Type B pancreatic cell (in vitro differentiated cells): ENCODE data around the gene KIF4A. TPM values are rescaled to one million over a fixed set of nuclear protein-coding genes. Genes with fewer than 3 reads are reported as not detected.
"Not testable (repeated sequence)": the region's sequence is repeated elsewhere in the genome, so short reads cannot be mapped to it uniquely, and the experiment has no call there.

Experiments used
- DNase-seq: peaks from one replicate; pipeline ENCODE4 v3.0.0; 2021; ENCODE audit warnings: mixed read lengths; ENCODE audit not compliant: unreplicated experiment; ENCODE audit errors: extremely low spot score
- H3K27ac Mint-ChIP-seq: 2 replicates; pipeline ENCODE4 v1.8.0; 2021; ENCODE audit warnings: mild to moderate bottlenecking, mixed read lengths
- H3K27me3 Mint-ChIP-seq: 2 replicates; pipeline ENCODE4 v1.8.0; 2021; ENCODE audit warnings: mixed read lengths
- H3K36me3 Mint-ChIP-seq: 2 replicates; pipeline ENCODE4 v1.8.0; 2021; ENCODE audit warnings: mixed read lengths
- H3K4me1 Mint-ChIP-seq: one replicate; pipeline ENCODE4 v1.8.0; 2021; ENCODE audit warnings: mixed read lengths; ENCODE audit not compliant: unreplicated experiment
- H3K4me3 Mint-ChIP-seq: 2 replicates; pipeline ENCODE4 v1.8.0; 2021; ENCODE audit warnings: mild to moderate bottlenecking, mixed read lengths
- H3K9me3 Mint-ChIP-seq: 2 replicates; pipeline ENCODE4 v1.8.0; 2021; ENCODE audit warnings: mixed read lengths
- CTCF ChIP-seq: fragments of 200-600 bp; sonication (generic); conservative IDR thresholded peaks from 2 replicates; pipeline ENCODE4 v1.5.0; 2021; ENCODE audit warnings: antibody characterized with exemption, mild to moderate bottlenecking
- long read RNA-seq: library from polyadenylated mRNA; unstranded; transcript quantifications from one replicate; pipeline ENCODE4 v2.0.0, GENCODE V29; 2020
- total RNA-seq: library from RNA; stranded (reverse); gene quantifications from 2 replicates; pipeline ENCODE4 v1.2.1, GENCODE V29; 2021; ENCODE audit warnings: low replicate concordance

Gene KIF4A, protein sequence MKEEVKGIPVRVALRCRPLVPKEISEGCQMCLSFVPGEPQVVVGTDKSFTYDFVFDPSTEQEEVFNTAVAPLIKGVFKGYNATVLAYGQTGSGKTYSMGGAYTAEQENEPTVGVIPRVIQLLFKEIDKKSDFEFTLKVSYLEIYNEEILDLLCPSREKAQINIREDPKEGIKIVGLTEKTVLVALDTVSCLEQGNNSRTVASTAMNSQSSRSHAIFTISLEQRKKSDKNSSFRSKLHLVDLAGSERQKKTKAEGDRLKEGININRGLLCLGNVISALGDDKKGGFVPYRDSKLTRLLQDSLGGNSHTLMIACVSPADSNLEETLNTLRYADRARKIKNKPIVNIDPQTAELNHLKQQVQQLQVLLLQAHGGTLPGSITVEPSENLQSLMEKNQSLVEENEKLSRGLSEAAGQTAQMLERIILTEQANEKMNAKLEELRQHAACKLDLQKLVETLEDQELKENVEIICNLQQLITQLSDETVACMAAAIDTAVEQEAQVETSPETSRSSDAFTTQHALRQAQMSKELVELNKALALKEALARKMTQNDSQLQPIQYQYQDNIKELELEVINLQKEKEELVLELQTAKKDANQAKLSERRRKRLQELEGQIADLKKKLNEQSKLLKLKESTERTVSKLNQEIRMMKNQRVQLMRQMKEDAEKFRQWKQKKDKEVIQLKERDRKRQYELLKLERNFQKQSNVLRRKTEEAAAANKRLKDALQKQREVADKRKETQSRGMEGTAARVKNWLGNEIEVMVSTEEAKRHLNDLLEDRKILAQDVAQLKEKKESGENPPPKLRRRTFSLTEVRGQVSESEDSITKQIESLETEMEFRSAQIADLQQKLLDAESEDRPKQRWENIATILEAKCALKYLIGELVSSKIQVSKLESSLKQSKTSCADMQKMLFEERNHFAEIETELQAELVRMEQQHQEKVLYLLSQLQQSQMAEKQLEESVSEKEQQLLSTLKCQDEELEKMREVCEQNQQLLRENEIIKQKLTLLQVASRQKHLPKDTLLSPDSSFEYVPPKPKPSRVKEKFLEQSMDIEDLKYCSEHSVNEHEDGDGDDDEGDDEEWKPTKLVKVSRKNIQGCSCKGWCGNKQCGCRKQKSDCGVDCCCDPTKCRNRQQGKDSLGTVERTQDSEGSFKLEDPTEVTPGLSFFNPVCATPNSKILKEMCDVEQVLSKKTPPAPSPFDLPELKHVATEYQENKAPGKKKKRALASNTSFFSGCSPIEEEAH
- 8.6 and 29.8 TPM in 2 replicates for total RNA-seq
- long read RNA-seq, partial matches to known transcripts, result 22 of 24 reads
- long read RNA-seq, other reads (novel, unspliced or antisense), result 2 of 24 reads

DNA sequence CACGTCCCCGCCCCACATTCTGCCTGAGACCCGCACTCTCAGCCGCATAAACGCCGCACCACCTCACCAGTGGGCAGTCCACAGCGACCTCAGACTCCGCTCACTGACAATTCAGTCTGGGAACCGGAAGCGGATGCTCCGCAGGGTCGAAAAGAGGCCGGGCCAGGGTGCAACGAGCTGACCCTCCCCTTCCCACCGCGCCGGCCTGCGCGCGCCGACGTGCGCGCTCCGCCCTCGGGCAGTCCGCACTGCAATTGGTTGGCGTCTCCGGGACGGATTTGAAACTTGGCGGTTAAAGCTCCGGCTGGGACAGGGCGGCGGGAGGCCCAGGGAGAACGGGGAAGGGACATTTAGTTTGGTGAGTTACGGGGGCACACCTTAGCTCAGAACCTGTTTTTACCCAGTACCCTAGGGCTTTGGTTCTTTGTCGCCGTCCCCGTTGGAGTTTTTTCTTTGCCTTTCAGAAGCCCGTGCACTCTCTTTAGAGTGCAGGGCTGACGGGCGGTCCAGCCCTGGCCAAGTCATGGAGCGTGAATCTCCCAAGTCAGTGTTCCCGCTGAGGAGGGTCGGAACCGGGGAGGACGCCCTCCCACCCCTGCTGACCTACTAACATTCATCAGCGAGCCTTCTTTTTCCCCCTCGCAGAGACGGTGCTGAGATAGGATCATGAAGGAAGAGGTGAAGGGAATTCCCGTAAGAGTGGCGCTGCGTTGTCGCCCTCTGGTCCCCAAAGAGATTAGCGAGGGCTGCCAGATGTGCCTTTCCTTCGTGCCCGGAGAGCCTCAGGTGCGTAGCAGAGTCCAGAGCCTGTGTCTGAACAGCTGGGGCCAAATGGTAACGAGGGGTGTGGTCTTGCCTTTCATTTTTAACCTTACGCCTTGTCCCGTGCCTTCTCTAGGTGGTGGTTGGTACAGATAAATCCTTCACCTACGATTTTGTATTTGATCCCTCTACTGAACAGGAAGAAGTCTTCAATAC lies at the start of gene KIF4A, which contains the start of gene PDZD11:
Gene KIF4A (plus strand): TSS at position 312 of the 978 bp plus-strand sequence. CDS start 355 bp downstream, at position 667.
Gene PDZD11 (minus strand): TSS at position 135 of the 978 bp plus-strand sequence. CDS start 586 bp downstream, outside the sequence.
- H3K27ac Mint-ChIP-seq, result peak within 1 kb of the TSS; percentile 72
- no peaks in the 10 kb centered on the region for H3K4me1 Mint-ChIP-seq
- peak within 1 kb of the TSS; percentile 93 for H3K4me3 Mint-ChIP-seq
- peaks cover 3% of the 10 kb centered on the region for H3K36me3 Mint-ChIP-seq
- DNase-seq, result peak; percentile 85
- no peak for TF ChIP-seq CTCF
- H3K9me3 Mint-ChIP-seq, result no peaks in the 10 kb centered on the region
- no peaks in the 10 kb centered on the region for H3K27me3 Mint-ChIP-seq

- no peak for TF ChIP-seq CTCF
- H3K27ac Mint-ChIP-seq, result no peak overlapping the region
- H3K9me3 Mint-ChIP-seq, result peaks cover 4% of the 10 kb centered on the region
- no peaks in the 10 kb centered on the region for H3K4me1 Mint-ChIP-seq
- H3K4me3 Mint-ChIP-seq, result no peak overlapping the region
- no peaks in the 10 kb centered on the region for H3K36me3 Mint-ChIP-seq
- H3K27me3 Mint-ChIP-seq, result no peaks in the 10 kb centered on the region
- no peak for DNase-seq
Observed at GRCh38 chrX:70240751-70241150, 49.2 kb upstream of the KIF4A start.

- no peaks in the 10 kb centered on the region for H3K36me3 Mint-ChIP-seq
Observed at GRCh38 chrX:70241501-70241900, 48.4 kb upstream of the KIF4A start.

GRCh38 chrX:70243601-70244000 lies 46.3 kb upstream of the KIF4A start:
- not testable (repeated sequence) for H3K4me3 Mint-ChIP-seq, H3K27ac Mint-ChIP-seq, H3K36me3 Mint-ChIP-seq, H3K4me1 Mint-ChIP-seq, DNase-seq, H3K9me3 Mint-ChIP-seq, H3K27me3 Mint-ChIP-seq

More at GRCh38 chrX:70241501-70241900, 48.4 kb upstream of the KIF4A start:
- no peak overlapping the region for H3K27ac Mint-ChIP-seq
- H3K27me3 Mint-ChIP-seq, result no peaks in the 10 kb centered on the region
- no peak for TF ChIP-seq CTCF
- H3K4me3 Mint-ChIP-seq, result no peak overlapping the region
- peaks cover 4% of the 10 kb centered on the region for H3K9me3 Mint-ChIP-seq
- H3K4me1 Mint-ChIP-seq, result no peaks in the 10 kb centered on the region
- DNase-seq, result no peak

DNA sequence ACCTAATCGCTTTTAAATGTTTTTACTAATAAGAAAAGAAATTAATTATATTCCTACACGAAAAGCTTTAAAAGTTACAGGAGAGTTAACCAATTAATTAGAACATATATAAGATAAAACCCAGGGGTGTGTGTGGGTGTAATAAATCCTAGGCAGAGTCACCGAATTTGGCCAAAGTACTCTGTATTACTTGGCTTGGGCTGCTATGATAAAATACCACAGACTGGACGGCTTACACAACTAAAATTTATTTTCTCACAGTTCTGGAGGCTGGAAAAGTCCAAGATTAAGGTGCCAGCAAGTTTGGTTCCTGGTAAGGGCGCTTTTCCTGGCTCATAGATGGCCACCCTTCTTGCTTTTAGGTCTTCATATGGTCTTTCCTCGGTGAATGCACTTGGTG lies 45.0 kb upstream of the KIF4A start:
- no peak for TF ChIP-seq CTCF
- Mint-ChIP-seq H3K4me3 (no peak overlapping the region), H3K4me1 (no peaks in the 10 kb centered on the region), H3K27ac (no peak overlapping the region), H3K27me3 (no peaks in the 10 kb centered on the region), H3K9me3 (peaks cover 4% of the 10 kb centered on the region), H3K36me3 (no peaks in the 10 kb centered on the region)
- DNase-seq, result no peak
